CD14-positive monocyte (primary cell): ENCODE data around the gene COL11A1. TPM values are rescaled to one million over a fixed set of nuclear protein-coding genes. Genes with fewer than 3 reads are reported as not detected.
"Not testable (repeated sequence)": the region's sequence is repeated elsewhere in the genome, so short reads cannot be mapped to it uniquely, and the experiment has no call there.

Source experiments
- DNase-seq, 3 donors: peaks; one replicate each; pipeline ENCODE4 v3.0.0-alpha.2; 2011 to 2022
- H2AFZ ChIP-seq: 2 replicates; pipeline ENCODE4 v1.6.0; 2012; ENCODE audit warnings: mild to moderate bottlenecking, low read depth, low read length, inconsistent platforms; ENCODE audit not compliant: insufficient read depth, poor library complexity, severe bottlenecking
- H3K27ac ChIP-seq, 2 donors: 1 replicate in 1 of 2; 2 replicates in 1 of 2; pipeline ENCODE4 v1.5.1; 2012 to 2013; ENCODE audit warnings: low read length in 2 of 2, control low read depth in 1 of 2, inconsistent platforms in 1 of 2, low read depth in 1 of 2, mild to moderate bottlenecking in 1 of 2
- H3K27me3 ChIP-seq, 2 donors: one replicate each; pipeline versions ENCODE4 v1.6.0 to v1.6.1; 2011 to 2013; ENCODE audit warnings: low read length in 2 of 2; ENCODE audit not compliant: control insufficient read depth in 2 of 2, insufficient read depth in 2 of 2
- H3K36me3 ChIP-seq, 2 donors: replicated peaks in 1 of 2; 1 replicate in 1 of 2; 2 replicates in 1 of 2; pipeline versions ENCODE4 v1.5.1 to v1.6.1; 2012 to 2013; ENCODE audit warnings: low read length in 2 of 2, control low read depth in 1 of 2, inconsistent platforms in 1 of 2, mild to moderate bottlenecking in 1 of 2; ENCODE audit not compliant: insufficient read depth in 2 of 2, control insufficient read depth in 1 of 2
- H3K4me1 ChIP-seq, 2 donors: 1 replicate in 1 of 2; 2 replicates in 1 of 2; pipeline versions ENCODE4 v1.5.1 to v1.6.1; 2012 to 2013; ENCODE audit warnings: low read length in 2 of 2, control low read depth in 1 of 2, inconsistent platforms in 1 of 2, mild to moderate bottlenecking in 1 of 2, moderate library complexity in 1 of 2; ENCODE audit not compliant: insufficient read depth in 2 of 2, control insufficient read depth in 1 of 2
- H3K4me2 ChIP-seq: replicated peaks from 2 replicates; pipeline ENCODE3; 2012; ENCODE audit warnings: low read length, moderate library complexity, mild to moderate bottlenecking; ENCODE audit not compliant: poor library complexity, severe bottlenecking; ENCODE audit errors: extremely low read depth
- H3K4me3 ChIP-seq, 3 experiments: fragments of 200-600 bp in 1 of 3; sonication (generic) in 1 of 3; replicated peaks in 1 of 3; 1 replicate in 2 of 3; 2 replicates in 1 of 3; pipeline ENCODE4 v1.5.1; 2011 to 2013; ENCODE audit warnings: low read length in 3 of 3, mild to moderate bottlenecking in 3 of 3, control low read depth in 2 of 3, low read depth in 2 of 3, inconsistent platforms in 1 of 3, moderate library complexity in 1 of 3
- H3K79me2 ChIP-seq: 2 replicates; pipeline ENCODE4 v1.6.0; 2012; ENCODE audit warnings: mild to moderate bottlenecking, control low read depth, inconsistent platforms, low read length, moderate library complexity; ENCODE audit not compliant: insufficient read depth
- H3K9ac ChIP-seq: 2 replicates; pipeline ENCODE4 v1.6.0; 2017; ENCODE audit warnings: low read length, mild to moderate bottlenecking; ENCODE audit not compliant: insufficient read depth, poor library complexity, severe bottlenecking
- H3K9me3 ChIP-seq, 2 donors: replicated peaks in 1 of 2; 1 replicate in 1 of 2; 2 replicates in 1 of 2; pipeline versions ENCODE4 v1.5.1 to v1.6.1; 2012 to 2013; ENCODE audit warnings: low read length in 2 of 2, control low read depth in 1 of 2; ENCODE audit not compliant: control insufficient read depth in 1 of 2, insufficient read depth in 1 of 2
- H4K20me1 ChIP-seq: 2 replicates; pipeline ENCODE4 v1.6.0; 2012; ENCODE audit warnings: mild to moderate bottlenecking, low read length, control low read depth, moderate library complexity; ENCODE audit not compliant: insufficient read depth
- H3K27ac Mint-ChIP-seq, 7 donors: one replicate each; pipeline ENCODE4 v1.8.0; 2020; ENCODE audit warnings: mild to moderate bottlenecking in 7 of 7, mixed read lengths in 7 of 7, moderate library complexity in 6 of 7, inconsistent platforms in 2 of 7
- H3K27me3 Mint-ChIP-seq, 3 donors: one replicate each; pipeline ENCODE4 v1.8.0; 2021 to 2022; ENCODE audit warnings: low read depth in 3 of 3, mild to moderate bottlenecking in 3 of 3, mixed read lengths in 3 of 3, moderate library complexity in 3 of 3, inconsistent platforms in 1 of 3
- H3K36me3 Mint-ChIP-seq, 2 donors: one replicate each; pipeline ENCODE4 v1.8.0; 2020; ENCODE audit warnings: mixed read lengths in 2 of 2, inconsistent platforms in 1 of 2, mild to moderate bottlenecking in 1 of 2
- H3K4me1 Mint-ChIP-seq: one replicate; pipeline ENCODE4 v1.8.0; 2020; ENCODE audit warnings: mild to moderate bottlenecking, mixed read lengths
- H3K4me3 Mint-ChIP-seq, 2 donors: one replicate each; pipeline ENCODE4 v1.8.0; 2020; ENCODE audit warnings: mild to moderate bottlenecking in 2 of 2, mixed read lengths in 2 of 2, moderate library complexity in 1 of 2
- H3K9me3 Mint-ChIP-seq, 7 donors: one replicate each; pipeline ENCODE4 v1.8.0; 2020 to 2022; ENCODE audit warnings: mixed read lengths in 7 of 7, mild to moderate bottlenecking in 6 of 7, moderate library complexity in 6 of 7, inconsistent platforms in 2 of 7
- WGBS: methylation state at CpG from one replicate; pipeline ENCODE4 v1.1.5; 2013; ENCODE audit warnings: missing lambda C conversion rate; ENCODE audit not compliant: insufficient coverage; 5-methylcytosine and 5-hydroxymethylcytosine counted together
- intact Hi-C, 2 donors: fragments of 100-400 bp; cut with micrococcal nuclease; formaldehyde crosslinking; loops; one replicate each; pipeline versions ENCODE4 v1.15.0 to v1.15.1; 2023
- polyA plus RNA-seq, 3 donors: library from polyadenylated mRNA; depleted of rRNA in 1 of 3; unstranded in 2 of 3; stranded (reverse) in 1 of 3; fragments of 300-500 nt in 2 of 3; fragments of >200 nt in 1 of 3; fragmentation: Illumina TruSeq in 2 of 3; gene quantifications; 1 replicate in 2 of 3; 2 replicates in 1 of 3; pipeline ENCODE4 v1.2.3, GENCODE V29; 2012 to 2021
- TF ChIP-seq, protein P1 (sequence below): fragments of 200-600 bp; IDR thresholded peaks from one replicate; pipeline ENCODE4 v1.8.0; 2022; ENCODE audit warnings: antibody characterized with exemption, mild to moderate bottlenecking

COL11A1 gene
- polyA plus RNA-seq, 3 donors, result not detected

DNA sequence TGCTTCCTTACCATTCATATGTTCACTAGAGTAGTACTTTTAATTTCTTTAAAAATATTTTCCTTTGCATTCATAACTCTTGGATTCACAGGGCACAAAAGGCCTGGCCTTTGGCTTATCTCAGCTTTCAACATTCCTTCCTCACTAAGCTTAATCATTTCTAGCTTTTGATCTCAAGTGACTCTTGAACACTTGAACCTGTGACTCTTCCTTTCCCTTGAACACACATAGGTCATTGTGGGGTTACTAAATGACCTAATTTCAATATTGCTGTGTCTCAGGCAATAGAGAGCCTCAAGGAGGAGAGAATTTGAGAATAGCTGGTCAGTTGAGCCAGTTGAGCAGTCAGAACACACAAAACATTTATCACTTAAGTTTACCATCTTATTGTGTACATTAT lies 49.9 kb downstream of the COL11A1 start:
- no peaks in the 10 kb centered on the region for H3K36me3 ChIP-seq
- no peaks in the 10 kb centered on the region for H3K79me2 ChIP-seq
- no peak overlapping the region for H3K9ac ChIP-seq
- intact Hi-C loops, result no loop called here
- H3K4me1 ChIP-seq, result no peaks in the 10 kb centered on the region
- H3K4me1 Mint-ChIP-seq, result no peaks in the 10 kb centered on the region
- H3K4me3 ChIP-seq, result no peak overlapping the region
- DNase-seq, result no peak
- no peak overlapping the region for H3K27ac Mint-ChIP-seq
- TF ChIP-seq, protein P1, sequence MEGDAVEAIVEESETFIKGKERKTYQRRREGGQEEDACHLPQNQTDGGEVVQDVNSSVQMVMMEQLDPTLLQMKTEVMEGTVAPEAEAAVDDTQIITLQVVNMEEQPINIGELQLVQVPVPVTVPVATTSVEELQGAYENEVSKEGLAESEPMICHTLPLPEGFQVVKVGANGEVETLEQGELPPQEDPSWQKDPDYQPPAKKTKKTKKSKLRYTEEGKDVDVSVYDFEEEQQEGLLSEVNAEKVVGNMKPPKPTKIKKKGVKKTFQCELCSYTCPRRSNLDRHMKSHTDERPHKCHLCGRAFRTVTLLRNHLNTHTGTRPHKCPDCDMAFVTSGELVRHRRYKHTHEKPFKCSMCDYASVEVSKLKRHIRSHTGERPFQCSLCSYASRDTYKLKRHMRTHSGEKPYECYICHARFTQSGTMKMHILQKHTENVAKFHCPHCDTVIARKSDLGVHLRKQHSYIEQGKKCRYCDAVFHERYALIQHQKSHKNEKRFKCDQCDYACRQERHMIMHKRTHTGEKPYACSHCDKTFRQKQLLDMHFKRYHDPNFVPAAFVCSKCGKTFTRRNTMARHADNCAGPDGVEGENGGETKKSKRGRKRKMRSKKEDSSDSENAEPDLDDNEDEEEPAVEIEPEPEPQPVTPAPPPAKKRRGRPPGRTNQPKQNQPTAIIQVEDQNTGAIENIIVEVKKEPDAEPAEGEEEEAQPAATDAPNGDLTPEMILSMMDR, result no peak
- H3K9me3 ChIP-seq, result no peaks in the 10 kb centered on the region
- peaks cover 0 to 4% (median 0%) of the 10 kb centered on the region in 7 donors for H3K9me3 Mint-ChIP-seq
- no peaks in the 10 kb centered on the region for H4K20me1 ChIP-seq
- H3K27me3 Mint-ChIP-seq, result peaks cover 0 to 2% (median 0%) of the 10 kb centered on the region in 3 donors
- no peak overlapping the region for H3K4me2 ChIP-seq
- H2AFZ ChIP-seq, result no peak overlapping the region
- H3K27me3 ChIP-seq, result no peaks in the 10 kb centered on the region
- H3K4me3 Mint-ChIP-seq, result no peak overlapping the region
- no peaks in the 10 kb centered on the region for H3K36me3 Mint-ChIP-seq
- H3K27ac ChIP-seq, result no peak overlapping the region

DNA sequence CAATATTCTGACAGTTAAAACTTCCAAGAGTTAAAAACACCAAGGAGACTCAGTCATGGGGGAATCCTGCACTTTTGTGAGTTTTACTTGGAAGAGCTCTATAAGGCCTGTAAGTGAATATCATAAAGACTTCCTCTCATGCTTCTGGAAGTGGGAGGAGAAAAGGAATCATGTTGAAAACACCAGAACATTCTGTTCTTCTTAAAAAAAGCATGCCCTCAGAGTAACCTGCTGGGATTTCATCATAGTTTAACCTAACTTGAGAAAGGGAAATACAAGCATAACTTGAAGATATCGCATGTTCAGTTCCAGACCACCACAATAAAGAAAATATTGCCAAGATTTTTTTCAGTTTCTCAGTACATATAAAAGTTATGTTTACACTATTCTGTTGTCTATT lies 51.9 kb downstream of the COL11A1 start:
- H3K9ac ChIP-seq, result no peak overlapping the region
- Mint-ChIP-seq H3K27ac (no peak overlapping the region), H3K27me3 (peaks cover 0 to 2% (median 0%) of the 10 kb centered on the region in 3 donors), H3K4me1 (no peaks in the 10 kb centered on the region), H3K4me3 (no peak overlapping the region), H3K36me3 (no peaks in the 10 kb centered on the region), H3K9me3 (peaks cover 0 to 5% (median 2%) of the 10 kb centered on the region in 7 donors)
- no peaks in the 10 kb centered on the region for H3K79me2 ChIP-seq
- TF ChIP-seq, protein P1, result no peak
- H3K4me2 ChIP-seq, result no peak overlapping the region
- no CpG with 5 or more reads among the region's 1 CpG for WGBS
- no peaks in the 10 kb centered on the region for H3K9me3 ChIP-seq
- H3K27me3 ChIP-seq, result no peaks in the 10 kb centered on the region
- H3K4me3 ChIP-seq, result no peak overlapping the region
- DNase-seq, result no peak
- H3K36me3 ChIP-seq, result no peaks in the 10 kb centered on the region
- intact Hi-C loops, result no loop called here
- H3K4me1 ChIP-seq, result no peaks in the 10 kb centered on the region
- H2AFZ ChIP-seq, result no peak overlapping the region
- H4K20me1 ChIP-seq, result no peaks in the 10 kb centered on the region
- H3K27ac ChIP-seq, result no peak overlapping the region

DNA sequence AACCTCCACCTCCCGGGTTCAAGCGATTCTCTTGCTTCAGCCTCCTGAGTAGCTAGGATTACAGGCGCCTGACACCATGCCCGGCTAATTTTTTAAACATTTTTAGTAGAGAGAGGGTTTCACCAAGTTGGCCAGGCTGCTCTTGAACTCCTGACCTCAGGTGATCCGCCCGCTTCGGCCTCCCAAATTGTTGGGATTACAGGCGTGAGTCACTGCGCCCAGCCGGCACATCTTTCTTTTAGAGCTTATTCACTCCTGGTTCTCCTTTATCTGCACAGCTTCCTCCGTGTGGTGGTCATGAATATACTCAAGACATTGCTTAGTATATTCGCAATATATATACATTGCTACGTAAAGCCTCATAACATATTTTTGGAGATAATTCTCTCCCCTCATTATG lies 80.2 kb downstream of the COL11A1 start:
- H3K4me3 ChIP-seq, H3K4me1 Mint-ChIP-seq, intact Hi-C loops, H3K9ac ChIP-seq, H3K4me2 ChIP-seq, H4K20me1 ChIP-seq, H3K4me3 Mint-ChIP-seq, DNase-seq, H3K36me3 ChIP-seq, H3K27me3 Mint-ChIP-seq, H3K27ac Mint-ChIP-seq, H3K9me3 ChIP-seq, H3K79me2 ChIP-seq, H2AFZ ChIP-seq, H3K27me3 ChIP-seq, H3K9me3 Mint-ChIP-seq, H3K36me3 Mint-ChIP-seq, H3K27ac ChIP-seq, H3K4me1 ChIP-seq: not testable (repeated sequence)
- 92% methylated on average over 8 of the region's 13 CpGs for WGBS
